Memory B cell (primary cell): Measurements from ENCODE around the gene TAOK3.
"Not testable (repeated sequence)": the region's sequence is repeated elsewhere in the genome, so short reads cannot be mapped to it uniquely, and the experiment has no call there.

Experiments
- ATAC-seq: fragments of 150-1000 bp; cut with Tn5 transposase; 2 replicates; pipeline ENCODE4 v1.10.0; 2021; ENCODE audit warnings: low read depth, mild to moderate bottlenecking, moderate library complexity
- DNase-seq, 2 donors: peaks; one replicate each; pipeline ENCODE4 v3.0.0; 2022; ENCODE audit warnings: low spot score in 2 of 2
- H3K27ac Mint-ChIP-seq: one replicate; pipeline ENCODE4 v1.8.0; 2022; ENCODE audit warnings: mild to moderate bottlenecking, moderate library complexity, mixed read lengths
- H3K27me3 Mint-ChIP-seq: one replicate; pipeline ENCODE4 v1.8.0; 2022; ENCODE audit warnings: mixed read lengths
- H3K36me3 Mint-ChIP-seq: one replicate; pipeline ENCODE4 v1.8.0; 2022; ENCODE audit warnings: mild to moderate bottlenecking, mixed read lengths
- H3K4me1 Mint-ChIP-seq: one replicate; pipeline ENCODE4 v1.8.0; 2022; ENCODE audit warnings: mixed read lengths
- H3K4me3 Mint-ChIP-seq: one replicate; pipeline ENCODE4 v1.8.0; 2022; ENCODE audit warnings: mild to moderate bottlenecking, moderate library complexity, mixed read lengths
- H3K9me3 Mint-ChIP-seq: one replicate; pipeline ENCODE4 v1.8.0; 2022; ENCODE audit warnings: mixed read lengths

Gene TAOK3

GRCh38 chr12:118166946-118167345, 205.8 kb downstream of the TAOK3 start:
- peaks cover 10% of the 10 kb centered on the region for H3K4me1 Mint-ChIP-seq
- H3K27me3 Mint-ChIP-seq: no peaks in the 10 kb centered on the region
- ATAC-seq (peak; percentile 52), DNase-seq (no peak)
- H3K36me3 Mint-ChIP-seq: peaks cover 37% of the 10 kb centered on the region
- no peak overlapping the region for H3K4me3 Mint-ChIP-seq
- H3K27ac Mint-ChIP-seq: peak overlapping the region; percentile 63
- no peaks in the 10 kb centered on the region for H3K9me3 Mint-ChIP-seq

DNA sequence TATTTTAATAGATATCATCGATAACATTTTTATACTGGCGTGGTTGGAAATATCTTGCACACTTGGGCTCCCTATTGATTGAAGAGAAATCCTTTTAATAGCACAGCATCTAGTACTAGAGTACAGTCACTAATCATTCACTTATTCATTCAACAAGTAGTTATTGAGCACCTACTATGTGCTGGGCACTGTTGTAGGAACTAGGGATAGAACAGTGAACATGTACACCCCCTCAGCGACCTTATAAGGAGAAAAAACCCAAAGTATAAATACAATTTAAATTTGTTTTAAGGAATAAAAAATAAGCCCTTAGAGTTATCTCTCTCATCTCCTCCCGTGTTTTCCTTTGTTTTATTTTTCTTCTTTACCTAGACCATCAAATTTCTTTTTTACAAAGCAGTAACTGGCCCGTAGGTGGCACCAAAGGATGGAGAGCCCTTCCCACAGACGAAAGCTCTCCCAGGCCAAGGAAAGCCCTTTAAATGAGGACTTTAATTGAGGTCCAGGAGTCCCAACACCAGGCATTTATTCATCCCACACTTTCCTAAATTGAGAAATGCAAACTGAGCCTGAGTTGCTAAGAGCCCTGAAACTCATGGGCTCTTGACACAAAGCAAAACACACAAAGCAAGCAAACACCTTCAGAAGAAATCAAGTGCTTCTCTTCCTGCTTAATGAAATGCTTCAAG, 207.8 kb downstream of the TAOK3 start:
- Mint-ChIP-seq H3K36me3 (peaks cover 34% of the 10 kb centered on the region), H3K27ac (peak overlapping the region; percentile 50), H3K4me1 (peaks cover 6% of the 10 kb centered on the region), H3K9me3 (no peaks in the 10 kb centered on the region), H3K27me3 (no peaks in the 10 kb centered on the region), H3K4me3 (no peak overlapping the region)
- ATAC-seq (no peak), DNase-seq (no peak)

DNA sequence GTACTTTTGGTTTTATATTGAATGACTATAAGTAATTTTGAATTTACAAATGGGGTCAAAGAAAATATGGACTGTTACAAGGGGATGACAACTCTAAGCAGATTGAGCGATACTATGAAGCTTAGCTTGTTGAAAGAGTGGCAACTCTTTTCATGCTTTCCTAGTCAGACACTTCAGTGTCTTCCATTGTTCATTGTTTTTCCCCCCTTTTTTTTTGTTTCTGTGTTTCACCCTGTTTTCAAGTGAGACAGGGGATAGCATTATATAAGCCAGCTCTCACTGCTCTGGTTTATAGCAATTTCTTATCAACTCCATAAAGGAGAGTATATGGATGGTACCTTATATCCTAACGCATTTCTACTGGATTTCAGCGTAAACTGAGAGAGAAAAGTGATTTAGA, 212.2 kb downstream of the TAOK3 start:
- ATAC-seq (no peak), DNase-seq (no peak)
- Mint-ChIP-seq H3K4me1 (peaks cover 6% of the 10 kb centered on the region), H3K27ac (no peak overlapping the region), H3K36me3 (peaks cover 23% of the 10 kb centered on the region), H3K27me3 (no peaks in the 10 kb centered on the region), H3K4me3 (no peak overlapping the region), H3K9me3 (no peaks in the 10 kb centered on the region)

- Mint-ChIP-seq H3K4me1 (no peaks in the 10 kb centered on the region), H3K4me3 (no peak overlapping the region), H3K27me3 (no peaks in the 10 kb centered on the region), H3K27ac (no peak overlapping the region), H3K9me3 (no peaks in the 10 kb centered on the region), H3K36me3 (peaks cover 11% of the 10 kb centered on the region)
- ATAC-seq: no peak
- no peak for DNase-seq
Observed at GRCh38 chr12:118151755-118152154, 221.0 kb downstream of the TAOK3 start.

- H3K27me3 Mint-ChIP-seq: no peaks in the 10 kb centered on the region
- ATAC-seq: no peak
- H3K27ac Mint-ChIP-seq: no peak overlapping the region
- H3K4me3 Mint-ChIP-seq: no peak overlapping the region
- peaks cover 11% of the 10 kb centered on the region for H3K36me3 Mint-ChIP-seq
- H3K4me1 Mint-ChIP-seq: no peaks in the 10 kb centered on the region
- no peaks in the 10 kb centered on the region for H3K9me3 Mint-ChIP-seq
- no peak for DNase-seq
Observed at GRCh38 chr12:118150625-118151024, 222.1 kb downstream of the TAOK3 start.

DNA sequence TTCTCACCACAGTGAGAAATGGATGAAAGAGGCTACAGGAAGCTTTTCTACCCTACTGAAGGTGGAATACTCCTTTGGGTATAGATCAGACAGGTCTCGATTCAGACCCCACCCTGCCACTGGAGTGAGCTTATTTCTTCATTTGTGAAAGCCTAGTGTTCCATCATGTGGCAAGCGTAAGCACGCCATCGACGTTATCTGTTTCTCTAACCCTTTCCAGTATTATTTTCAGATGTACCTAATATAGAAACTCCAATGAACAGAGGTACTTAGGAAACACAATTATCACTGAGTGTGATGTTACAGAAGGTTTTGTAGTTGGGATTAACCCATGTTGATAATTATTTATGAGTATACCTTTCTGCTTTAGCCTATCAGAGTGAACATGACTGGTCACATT, 224.4 kb downstream of the TAOK3 start:
- Mint-ChIP-seq H3K27ac (peak overlapping the region; percentile 42), H3K9me3 (no peaks in the 10 kb centered on the region), H3K4me1 (peaks cover 11% of the 10 kb centered on the region), H3K27me3 (no peaks in the 10 kb centered on the region), H3K4me3 (no peak overlapping the region), H3K36me3 (peaks cover 22% of the 10 kb centered on the region)
- DNase-seq (no peak), ATAC-seq (no peak)

GRCh38 chr12:118145798-118146156, 226.9 kb downstream of the TAOK3 start:
- H3K36me3 Mint-ChIP-seq: peaks cover 27% of the 10 kb centered on the region
- no peaks in the 10 kb centered on the region for H3K9me3 Mint-ChIP-seq
- peaks cover 11% of the 10 kb centered on the region for H3K4me1 Mint-ChIP-seq
- ATAC-seq: no peak
- no peak for DNase-seq
- no peaks in the 10 kb centered on the region for H3K27me3 Mint-ChIP-seq
- H3K27ac Mint-ChIP-seq: peak overlapping the region; percentile 85
- no peak overlapping the region for H3K4me3 Mint-ChIP-seq

DNA sequence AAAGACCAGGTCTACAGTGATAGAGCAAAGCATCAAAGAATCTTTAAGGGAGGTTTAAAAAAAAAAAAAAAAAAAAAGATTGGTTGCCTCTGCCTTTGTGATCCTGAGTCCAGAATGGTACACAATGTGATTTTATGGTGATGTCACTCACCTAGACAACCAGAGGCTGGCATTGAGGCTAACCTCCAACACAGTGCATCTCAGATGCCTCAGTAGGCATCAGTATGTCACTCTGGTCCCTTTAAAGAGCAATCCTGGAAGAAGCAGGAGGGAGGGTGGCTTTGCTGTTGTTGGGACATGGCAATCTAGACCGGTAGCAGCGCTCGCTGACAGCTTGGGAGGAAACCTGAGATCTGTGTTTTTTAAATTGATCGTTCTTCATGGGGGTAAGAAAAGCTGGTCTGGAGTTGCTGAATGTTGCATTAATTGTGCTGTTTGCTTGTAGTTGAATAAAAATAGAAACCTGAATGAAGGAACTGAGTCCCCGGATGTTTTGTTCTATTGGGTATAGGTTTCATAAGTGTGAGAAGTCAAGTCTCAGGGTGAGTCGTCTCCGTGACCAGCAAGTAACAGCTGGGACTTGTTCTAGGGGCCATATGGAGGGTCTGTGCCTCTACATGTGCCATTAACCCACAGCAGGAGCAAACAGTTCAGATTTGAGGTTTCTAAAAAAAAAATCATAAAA, 227.5 kb downstream of the TAOK3 start:
- H3K36me3 Mint-ChIP-seq: peaks cover 25% of the 10 kb centered on the region
- H3K4me1 Mint-ChIP-seq: peaks cover 11% of the 10 kb centered on the region
- peak overlapping the region; percentile 85 for H3K27ac Mint-ChIP-seq
- no peak for DNase-seq
- no peak for ATAC-seq
- H3K4me3 Mint-ChIP-seq: no peak overlapping the region
- no peaks in the 10 kb centered on the region for H3K9me3 Mint-ChIP-seq
- H3K27me3 Mint-ChIP-seq: no peaks in the 10 kb centered on the region

- Mint-ChIP-seq H3K27me3 (no peaks in the 10 kb centered on the region), H3K9me3 (no peaks in the 10 kb centered on the region), H3K4me1 (peaks cover 11% of the 10 kb centered on the region), H3K36me3 (peaks cover 29% of the 10 kb centered on the region), H3K27ac (peak overlapping the region; percentile 85), H3K4me3 (no peak overlapping the region)
- no peak for ATAC-seq
- no peak for DNase-seq
Observed at GRCh38 chr12:118144499-118144898, 228.2 kb downstream of the TAOK3 start.

GRCh38 chr12:118140825-118141224, 231.9 kb downstream of the TAOK3 start:
- H3K36me3 Mint-ChIP-seq: peaks cover 29% of the 10 kb centered on the region
- no peak for ATAC-seq
- H3K9me3 Mint-ChIP-seq: no peaks in the 10 kb centered on the region
- H3K4me1 Mint-ChIP-seq: peaks cover 24% of the 10 kb centered on the region
- H3K4me3 Mint-ChIP-seq: no peak overlapping the region
- H3K27ac Mint-ChIP-seq: no peak overlapping the region
- no peak for DNase-seq
- H3K27me3 Mint-ChIP-seq: no peaks in the 10 kb centered on the region

DNA sequence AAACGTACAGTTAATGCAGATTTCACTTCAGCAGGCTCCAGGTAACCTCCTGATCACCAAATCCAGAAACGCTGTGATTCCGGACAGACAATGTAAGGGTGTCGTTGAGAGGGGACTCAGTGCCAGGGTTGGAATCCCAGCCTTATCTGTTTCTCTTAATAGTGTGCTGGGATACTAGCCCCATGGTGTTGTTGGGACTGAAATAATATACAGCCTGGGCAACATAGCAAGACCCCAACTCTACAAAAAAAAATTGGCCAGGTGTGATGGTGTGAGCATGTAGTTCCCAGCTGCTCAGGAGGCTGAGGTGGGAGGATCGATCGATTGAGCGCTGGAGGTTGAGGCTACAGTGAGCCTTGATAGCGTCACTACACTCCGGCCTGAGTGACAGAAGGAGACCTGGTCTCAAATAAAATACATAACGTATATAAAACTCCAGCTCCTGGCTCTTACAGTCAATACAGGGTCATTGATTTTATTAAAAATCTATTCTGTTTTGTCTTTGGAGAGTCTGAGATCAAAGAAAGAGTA, 235.5 kb downstream of the TAOK3 start:
- DNase-seq (no peak), ATAC-seq (no peak)
- peaks cover 18% of the 10 kb centered on the region for H3K4me1 Mint-ChIP-seq
- peak overlapping the region; percentile 87 for H3K27ac Mint-ChIP-seq
- peak overlapping the region; percentile 97 for H3K4me3 Mint-ChIP-seq
- no peaks in the 10 kb centered on the region for H3K27me3 Mint-ChIP-seq
- peaks cover 14% of the 10 kb centered on the region for H3K36me3 Mint-ChIP-seq
- no peaks in the 10 kb centered on the region for H3K9me3 Mint-ChIP-seq

GRCh38 chr12:118136559-118137003, 236.1 kb downstream of the TAOK3 start:
- Mint-ChIP-seq H3K36me3 (peaks cover 14% of the 10 kb centered on the region), H3K4me3 (peak overlapping the region; percentile 97), H3K9me3 (no peaks in the 10 kb centered on the region), H3K27me3 (no peaks in the 10 kb centered on the region), H3K27ac (peak overlapping the region; percentile 87), H3K4me1 (peaks cover 21% of the 10 kb centered on the region)
- DNase-seq: peak in 1 of 2 donors; percentile 13
- ATAC-seq: peak; percentile 22

GRCh38 chr12:118135788-118136558, 236.7 kb downstream of the TAOK3 start, which contains the start of gene PEBP1:
Gene PEBP1, plus strand, starts transcription at chr12:118136124. Its CDS starts 86 bp downstream, at chr12:118136210.
- peak; percentile 84 to 88 for DNase-seq
- Mint-ChIP-seq H3K4me3 (peak within 1 kb of the TSS; percentile 97), H3K36me3 (peaks cover 12% of the 10 kb centered on the region), H3K4me1 (peaks cover 21% of the 10 kb centered on the region), H3K27ac (peak within 1 kb of the TSS; percentile 87), H3K27me3 (no peaks in the 10 kb centered on the region), H3K9me3 (no peaks in the 10 kb centered on the region)
- ATAC-seq: peak; percentile 99

- not testable (repeated sequence) for H3K36me3 Mint-ChIP-seq, H3K27ac Mint-ChIP-seq, H3K4me1 Mint-ChIP-seq, H3K4me3 Mint-ChIP-seq, H3K9me3 Mint-ChIP-seq, DNase-seq, ATAC-seq, H3K27me3 Mint-ChIP-seq
Observed at GRCh38 chr12:118129436-118129835, 243.3 kb downstream of the TAOK3 start.
